Mesenteric fat pad (tissue), 1 donor: ENCODE results near the gene NBL1. TPM values are rescaled to one million over a fixed set of nuclear protein-coding genes. Genes with fewer than 3 reads are reported as not detected.

Experiments used
- DNase-seq: peaks from one replicate; pipeline ENCODE4 v3.0.0-alpha.2; 2020; ENCODE audit warnings: low spot score
- total RNA-seq: library from RNA; stranded (reverse); fragmentation: NEBNext Ultra II Directional; extraction: Animal tissue kit (Norgen Biotek cat#: 25700); gene quantifications from one replicate; pipeline ENCODE4 v1.2.1, GENCODE V29; 2021
- donor health status: DM: yes; HTN: yes; CAD: no.

The NBL1 gene
- total RNA-seq, 1 donor from 2014 or later = 126 TPM

GRCh38 chr1:19696820-19697219, 52.7 kb downstream of the NBL1 start:
- no peak for DNase-seq

DNA sequence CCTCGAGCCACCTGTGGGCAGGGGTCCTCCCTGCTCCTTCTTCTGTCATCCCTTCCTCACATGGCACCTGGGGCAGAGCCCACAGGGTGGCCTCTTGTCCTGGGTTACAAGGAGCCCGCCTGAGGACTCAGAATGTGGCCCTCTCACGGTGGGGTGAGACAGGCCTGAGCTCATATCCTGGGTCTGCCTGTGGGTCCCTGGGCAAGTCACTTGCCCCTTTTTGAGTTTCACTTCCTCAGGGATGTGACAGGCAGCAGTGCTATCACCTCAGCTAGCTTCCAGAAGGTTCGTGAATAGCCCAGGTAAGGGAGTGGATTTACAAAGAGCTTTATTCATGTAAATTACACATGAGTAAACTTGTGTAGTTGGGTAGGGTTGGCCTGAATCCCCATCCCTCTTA, 54.1 kb downstream of the NBL1 start:
- DNase-seq = no peak

DNA sequence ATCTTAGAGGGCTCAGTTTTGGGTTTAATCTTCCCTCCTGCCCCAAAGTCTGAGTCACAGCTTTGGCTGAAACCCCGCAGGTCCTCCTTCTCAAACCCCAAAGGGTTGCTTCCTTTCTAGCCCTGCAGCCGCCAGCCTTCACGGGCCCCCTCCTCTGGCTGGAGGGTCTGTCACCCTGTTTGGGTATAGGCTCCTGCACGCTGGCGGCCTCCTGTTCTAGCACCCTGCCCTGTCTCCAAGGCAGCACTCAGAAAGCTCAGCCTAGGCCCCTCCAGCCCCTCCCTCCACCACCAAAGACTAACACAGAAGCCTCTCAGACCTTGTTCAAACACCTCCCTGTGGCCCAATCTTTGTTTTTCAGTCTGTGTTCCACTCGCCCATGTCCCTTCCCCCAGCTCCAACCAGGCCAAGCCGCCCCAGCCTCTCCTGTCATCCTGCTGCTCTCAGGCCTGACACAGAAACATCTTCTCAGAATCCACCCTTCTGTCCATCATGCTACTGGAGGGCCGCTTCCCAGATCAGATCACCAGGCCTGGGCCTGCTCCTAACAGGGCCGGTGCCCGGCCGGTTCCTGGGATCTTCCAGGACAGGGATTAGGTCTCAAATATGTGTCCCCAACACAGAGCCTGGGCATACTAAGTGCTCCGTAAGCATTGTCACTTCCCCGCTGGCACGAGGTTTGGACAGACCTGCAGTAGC, 56.1 kb downstream of the NBL1 start:
- DNase-seq = no peak

GRCh38 chr1:19703280-19703679, 59.2 kb downstream of the NBL1 start:
- DNase-seq = no peak

DNA sequence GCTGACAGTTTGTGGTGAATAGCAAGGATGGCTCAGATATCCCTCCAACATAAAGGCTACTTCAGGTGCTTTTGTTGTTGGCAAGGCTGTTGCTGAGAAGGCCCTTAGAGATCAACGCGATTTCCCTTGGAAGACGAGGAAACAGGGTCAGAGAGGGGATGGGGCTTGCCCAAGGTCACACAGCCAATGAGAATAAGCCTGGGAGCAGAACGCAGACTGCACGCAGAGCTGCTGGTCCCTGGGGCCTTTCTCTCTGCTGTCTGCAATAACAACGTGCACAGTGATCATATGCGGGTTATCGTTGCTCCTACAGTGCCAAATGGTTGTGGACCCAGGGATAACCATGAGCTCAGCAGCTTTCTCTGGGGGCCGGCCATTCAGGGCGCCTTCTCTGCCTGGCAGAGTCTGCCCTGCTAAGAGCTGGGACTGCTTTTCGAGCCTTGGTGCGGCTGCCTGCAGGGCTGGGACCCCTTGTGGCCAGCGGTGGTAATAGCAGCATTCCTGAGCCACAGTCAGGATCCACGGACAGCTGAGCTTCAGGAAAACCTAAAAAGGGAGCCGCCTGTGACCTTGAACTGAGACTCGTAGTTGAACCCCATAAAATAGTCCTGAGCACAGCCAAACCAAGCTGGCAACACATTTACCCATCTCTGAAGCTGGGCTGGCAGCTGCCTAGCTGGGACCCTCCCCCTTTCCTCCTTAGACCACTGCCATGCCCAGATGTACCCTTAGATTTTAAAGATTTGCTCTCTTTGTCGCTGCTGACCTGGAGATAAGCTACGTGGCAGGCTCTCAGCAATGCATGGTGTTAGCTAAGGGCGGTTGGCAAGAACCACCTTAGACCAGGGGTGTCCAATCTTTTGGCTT, 60.4 kb downstream of the NBL1 start:
- DNase-seq = no peak

DNA sequence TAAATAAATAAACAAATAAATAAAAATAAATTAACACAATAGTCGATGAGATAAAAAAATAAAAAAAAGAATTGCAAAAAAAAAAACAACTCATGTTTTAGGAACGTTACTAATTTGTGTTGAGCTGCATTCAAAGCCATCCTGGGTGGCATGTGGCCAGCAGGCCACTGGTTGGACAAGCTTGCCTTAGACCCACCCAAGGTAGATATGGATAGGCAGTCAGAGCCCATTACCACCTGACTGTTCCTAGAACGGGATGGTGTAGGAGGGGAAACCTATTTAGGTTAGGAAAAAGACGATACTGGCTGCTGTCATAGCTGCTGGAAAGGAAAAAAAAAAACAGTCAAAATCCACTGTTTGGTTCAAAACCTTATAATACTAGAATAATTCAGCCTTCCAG, 61.4 kb downstream of the NBL1 start:
- DNase-seq = no peak

- DNase-seq = no peak
Observed at GRCh38 chr1:19706136-19706535, 62.0 kb downstream of the NBL1 start.

Other genes with a start within 250 kb of the NBL1 start
- 260 TPM for gene CAPZB, start 158.8 kb upstream of the NBL1 start, total RNA-seq
- not detected for gene HTR6, start 20.6 kb downstream of the NBL1 start, total RNA-seq
- 13.6 TPM for gene TMCO4, start 155.6 kb downstream of the NBL1 start, total RNA-seq
- gene RNF186, start 171.0 kb downstream of the NBL1 start, total RNA-seq = not detected
- gene OTUD3, start 238.1 kb downstream of the NBL1 start, total RNA-seq = 8.3 TPM